ENCODE measurements around the gene INSL3.
A peak's percentile ranks its signal among the peaks of the same experiment; 100 is the strongest.

The INSL3 gene

DNA sequence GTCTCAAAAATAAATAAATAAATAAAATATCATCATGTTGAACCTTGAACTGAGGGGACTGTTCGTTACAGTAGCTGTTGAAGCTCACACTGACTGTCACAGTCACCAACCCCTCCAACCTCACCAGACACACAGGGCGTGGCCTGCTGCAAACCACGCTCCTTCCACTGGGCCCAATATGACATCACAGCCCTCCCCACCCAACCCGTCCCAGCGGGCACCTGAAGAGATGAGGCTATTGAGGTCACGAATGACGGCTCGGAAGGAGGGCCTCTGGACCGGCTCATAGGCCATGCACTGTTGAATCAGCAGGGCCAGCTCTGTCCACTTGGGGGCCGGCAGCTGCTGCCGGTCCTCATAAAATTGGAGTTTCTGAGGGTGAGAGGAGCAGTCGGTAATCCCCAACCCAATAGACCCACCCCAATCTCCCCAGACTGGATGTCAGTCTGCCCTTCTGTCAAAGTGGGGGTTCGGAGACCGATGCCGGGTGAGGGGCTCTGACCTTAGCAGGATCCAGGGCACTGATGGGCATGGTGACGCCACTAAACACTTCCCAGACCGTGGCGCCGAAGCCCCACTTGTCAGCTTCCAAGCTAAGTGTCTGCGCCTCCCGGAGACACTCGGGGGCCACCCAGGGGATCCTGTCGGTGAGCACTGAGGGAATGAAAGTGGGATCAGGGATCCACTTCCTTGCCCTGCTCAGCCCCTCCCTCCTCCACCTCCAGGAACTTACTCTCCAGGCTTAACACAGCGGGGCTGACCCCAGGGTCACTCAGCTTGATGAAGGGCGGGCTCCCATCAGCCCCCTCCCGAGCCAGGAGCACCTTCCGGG, 13.2 kb upstream of the INSL3 start:
- DNase-seq (ENCODE audit: extremely low spot score) = no peak
- POLR2A ChIA-PET = no interaction called here
- CTCF ChIA-PET = interaction anchor here (1.1 to 1.3 kb wide), 2 partner anchors 20 to 80 kb away, joined by 4 read pairs; no protein-coding TSS in a partner anchor
- TF ChIP-seq, protein P1, sequence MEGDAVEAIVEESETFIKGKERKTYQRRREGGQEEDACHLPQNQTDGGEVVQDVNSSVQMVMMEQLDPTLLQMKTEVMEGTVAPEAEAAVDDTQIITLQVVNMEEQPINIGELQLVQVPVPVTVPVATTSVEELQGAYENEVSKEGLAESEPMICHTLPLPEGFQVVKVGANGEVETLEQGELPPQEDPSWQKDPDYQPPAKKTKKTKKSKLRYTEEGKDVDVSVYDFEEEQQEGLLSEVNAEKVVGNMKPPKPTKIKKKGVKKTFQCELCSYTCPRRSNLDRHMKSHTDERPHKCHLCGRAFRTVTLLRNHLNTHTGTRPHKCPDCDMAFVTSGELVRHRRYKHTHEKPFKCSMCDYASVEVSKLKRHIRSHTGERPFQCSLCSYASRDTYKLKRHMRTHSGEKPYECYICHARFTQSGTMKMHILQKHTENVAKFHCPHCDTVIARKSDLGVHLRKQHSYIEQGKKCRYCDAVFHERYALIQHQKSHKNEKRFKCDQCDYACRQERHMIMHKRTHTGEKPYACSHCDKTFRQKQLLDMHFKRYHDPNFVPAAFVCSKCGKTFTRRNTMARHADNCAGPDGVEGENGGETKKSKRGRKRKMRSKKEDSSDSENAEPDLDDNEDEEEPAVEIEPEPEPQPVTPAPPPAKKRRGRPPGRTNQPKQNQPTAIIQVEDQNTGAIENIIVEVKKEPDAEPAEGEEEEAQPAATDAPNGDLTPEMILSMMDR (IDR thresholded peaks at IDR 0.05; ENCODE audit: control extremely low read depth, extremely low read depth, low read depth, missing control alignments) = no peak

DNA sequence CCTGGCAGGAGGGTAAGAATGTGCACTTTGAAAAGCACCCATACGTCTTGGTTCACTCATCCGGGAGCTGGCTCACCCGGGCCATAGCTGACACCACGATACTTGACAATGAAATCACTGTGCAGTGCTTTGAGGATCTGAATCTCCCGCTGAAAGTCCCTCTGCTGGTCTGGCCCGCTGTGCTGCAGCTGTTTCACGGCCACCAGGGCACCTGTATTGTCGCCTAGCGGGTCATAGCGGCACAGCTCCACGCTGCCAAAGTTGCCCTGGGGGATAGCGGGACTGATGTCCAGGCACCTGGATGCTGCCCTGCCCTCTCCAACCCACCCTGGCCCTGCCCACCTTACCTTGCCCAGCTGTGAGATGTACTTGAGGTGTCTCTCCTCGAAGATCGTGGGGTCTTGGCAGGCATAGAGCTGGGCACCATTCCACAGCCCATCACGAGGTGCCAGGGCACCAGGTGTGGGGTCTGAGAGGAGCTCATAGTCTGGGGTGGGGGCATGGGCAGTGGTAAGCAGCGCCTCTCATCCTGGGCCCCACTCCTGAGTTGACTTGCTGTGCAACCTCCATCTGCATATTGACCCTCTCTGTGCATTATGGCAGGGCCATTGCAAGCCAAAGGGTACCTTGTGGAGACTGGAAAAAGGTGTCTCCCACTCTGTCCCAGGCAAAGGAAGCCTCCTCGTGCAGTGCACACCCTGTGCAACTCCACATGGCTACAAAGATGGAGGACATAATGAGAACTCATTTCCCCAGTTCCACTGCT, 11.3 kb upstream of the INSL3 start:
- POLR2A ChIA-PET = no interaction called here
- CTCF ChIA-PET = interaction anchor here (0.7 kb wide), 1 partner anchor 27 kb away, joined by 3 read pairs; the partner anchor contains the start of gene RPL18A
- no peak for DNase-seq (ENCODE audit: extremely low spot score)
- TF ChIP-seq, protein P1 (IDR thresholded peaks at IDR 0.05; ENCODE audit: control extremely low read depth, extremely low read depth, low read depth, missing control alignments) = no peak

DNA sequence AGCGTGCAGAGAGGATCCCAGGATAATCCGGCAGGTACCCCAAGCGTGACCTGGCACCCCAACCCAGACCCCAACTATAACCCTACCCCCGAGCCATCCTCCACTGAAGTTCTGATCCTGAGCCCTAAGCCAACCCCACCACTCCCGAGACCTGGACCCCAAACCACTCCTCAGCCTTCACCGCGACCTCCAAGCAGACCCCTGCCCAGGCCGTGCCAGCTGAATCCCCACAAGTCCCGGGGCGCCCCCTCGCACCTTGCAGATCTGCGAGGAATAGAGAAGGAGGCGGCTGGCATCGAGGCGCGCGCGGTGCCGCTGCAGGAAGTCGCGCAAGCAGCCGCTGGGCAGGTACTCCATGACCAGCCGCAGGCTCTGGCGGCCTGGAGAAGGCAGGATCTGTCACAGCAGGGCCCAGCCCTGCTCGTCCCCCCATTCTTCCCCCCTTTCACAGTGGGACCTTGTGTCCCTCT, 10.1 kb upstream of the INSL3 start:
- ChIA-PET CTCF (no interaction called here), POLR2A (interaction anchor here (0.6 to 0.9 kb wide), 2 partner anchors 9 to 17 kb away, joined by 3 read pairs; no protein-coding TSS in a partner anchor)
- DNase-seq (ENCODE audit: extremely low spot score) = no peak
- TF ChIP-seq, protein P1 (IDR thresholded peaks at IDR 0.05; ENCODE audit: control extremely low read depth, extremely low read depth, low read depth, missing control alignments) = no peak

DNA sequence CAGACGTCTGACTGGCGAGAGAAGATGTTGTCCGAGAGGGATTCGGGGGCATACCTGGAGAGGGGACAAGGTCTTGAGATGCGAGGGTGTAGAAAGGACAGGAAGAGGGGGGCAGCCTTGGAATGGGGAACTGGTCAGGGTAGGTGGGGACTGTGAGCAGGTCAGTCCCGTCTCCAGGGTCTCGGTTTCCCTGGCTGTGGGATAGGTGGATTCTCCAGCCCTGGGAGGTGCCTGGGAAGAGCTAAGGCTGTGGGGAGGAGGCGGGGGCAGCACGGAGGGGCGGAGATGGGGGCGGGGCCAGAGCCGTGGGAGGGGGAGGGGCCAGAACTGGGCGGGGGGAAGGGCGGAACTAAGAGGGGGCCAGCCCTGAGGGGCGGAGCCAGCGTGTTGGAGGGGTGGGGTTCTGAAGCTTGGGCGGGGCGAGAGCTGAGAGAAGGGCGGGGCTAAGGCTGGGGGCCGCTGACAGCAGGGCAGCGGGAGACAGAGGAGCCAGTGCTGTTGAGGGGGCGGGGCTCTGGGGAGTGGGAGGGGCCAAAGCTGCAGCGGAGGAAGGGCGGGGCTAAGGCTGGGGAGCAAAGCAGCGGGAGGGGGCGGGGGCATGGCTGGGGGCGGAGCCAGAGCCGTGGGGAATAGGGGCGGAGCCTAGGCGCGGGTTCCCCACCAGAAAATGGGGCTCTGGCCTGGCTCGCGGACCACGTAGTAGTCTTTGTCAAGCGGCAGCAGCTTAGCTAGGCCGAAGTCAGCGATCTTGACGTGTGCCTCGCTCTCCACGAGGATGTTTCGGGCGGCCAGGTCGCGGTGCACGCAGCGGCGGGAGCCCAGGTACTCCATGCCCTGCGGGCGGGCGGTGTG, 9.5 kb upstream of the INSL3 start:
- POLR2A ChIA-PET = interaction anchor here (0.6 to 0.9 kb wide), 2 partner anchors 8 to 17 kb away, joined by 3 read pairs; no protein-coding TSS in a partner anchor
- DNase-seq (ENCODE audit: extremely low spot score) = peak; percentile 64
- TF ChIP-seq, protein P1 (IDR thresholded peaks at IDR 0.05; ENCODE audit: control extremely low read depth, extremely low read depth, low read depth, missing control alignments) = no peak
- CTCF ChIA-PET = no interaction called here

DNA sequence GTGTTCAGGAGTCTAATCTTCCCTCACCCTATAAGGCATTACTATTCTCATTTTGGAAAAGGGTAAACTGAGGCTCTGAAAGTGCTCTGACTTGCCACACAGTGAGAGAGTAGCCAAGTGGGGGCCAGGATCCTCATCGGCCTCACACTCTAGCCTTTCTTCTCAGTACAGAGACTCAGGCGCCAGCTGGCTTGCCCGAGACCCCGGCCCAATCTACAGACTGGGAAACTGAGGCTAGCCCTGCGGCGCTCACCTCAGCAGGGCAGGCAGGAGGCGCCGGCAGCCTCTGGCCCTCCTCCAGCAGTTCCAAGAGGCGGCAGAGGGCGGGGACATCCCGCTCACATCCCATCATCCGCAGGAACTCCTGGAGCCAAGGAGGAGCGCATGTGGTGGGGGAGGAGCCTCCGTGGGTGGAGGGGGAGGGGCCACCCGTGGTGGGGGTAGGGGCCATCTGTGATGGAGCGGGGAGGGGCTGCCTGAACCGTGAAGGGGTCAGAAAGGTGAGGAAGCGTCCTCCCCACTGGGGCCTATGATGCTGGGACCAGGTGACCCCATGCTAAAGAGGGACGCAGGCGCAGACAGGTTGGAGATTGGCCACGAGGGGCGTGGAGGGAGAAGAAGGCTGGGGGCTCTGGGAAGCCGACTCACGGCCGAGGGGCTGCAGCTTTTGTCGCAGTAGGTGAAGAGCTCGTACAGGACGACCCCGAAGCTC, 8.7 kb upstream of the INSL3 start:
- no peak for DNase-seq (ENCODE audit: extremely low spot score)
- POLR2A ChIA-PET = no interaction called here
- CTCF ChIA-PET = no interaction called here
- TF ChIP-seq, protein P1 (IDR thresholded peaks at IDR 0.05; ENCODE audit: control extremely low read depth, extremely low read depth, low read depth, missing control alignments) = no peak

Data from GM10248 (cell line).